Trophoblast cell (in vitro differentiated cells and primary cell): ENCODE data around the gene SH3BP4.

Source experiments
- DNase-seq, 2 donors: peaks; one replicate each; pipeline ENCODE4 v3.0.0-alpha.2; 2016
- H2AFZ ChIP-seq: 2 replicates; pipeline ENCODE4 v1.6.1; 2013; ENCODE audit warnings: low read length, moderate library complexity, mild to moderate bottlenecking; ENCODE audit not compliant: insufficient read depth, poor library complexity
- H2AK5ac ChIP-seq: 2 replicates; pipeline ENCODE4 v1.6.1; 2013; ENCODE audit warnings: mild to moderate bottlenecking, low read length
- H2BK120ac ChIP-seq: 2 replicates; pipeline ENCODE4 v1.6.1; 2013; ENCODE audit warnings: low read length, mild to moderate bottlenecking, moderate library complexity; ENCODE audit not compliant: insufficient read depth, poor library complexity
- H2BK12ac ChIP-seq: 2 replicates; pipeline ENCODE4 v1.6.1; 2013; ENCODE audit warnings: mild to moderate bottlenecking, low read length, moderate library complexity
- H2BK5ac ChIP-seq: 2 replicates; pipeline ENCODE4 v1.6.1; 2013; ENCODE audit warnings: low read length, low read depth, moderate library complexity, mild to moderate bottlenecking; ENCODE audit not compliant: poor library complexity
- H3K14ac ChIP-seq: 2 replicates; pipeline ENCODE4 v1.6.1; 2013; ENCODE audit warnings: mild to moderate bottlenecking, low read length
- H3K18ac ChIP-seq: 2 replicates; pipeline ENCODE4 v1.6.1; 2013; ENCODE audit warnings: mild to moderate bottlenecking, low read length
- H3K23ac ChIP-seq: 2 replicates; pipeline ENCODE4 v1.6.1; 2013; ENCODE audit warnings: low read length
- H3K27ac ChIP-seq: 2 replicates; pipeline ENCODE4 v1.5.1; 2013; ENCODE audit warnings: low read depth, mild to moderate bottlenecking, inconsistent platforms, low read length, moderate library complexity
- H3K27me3 ChIP-seq: 2 replicates; pipeline ENCODE4 v1.6.1; 2013; ENCODE audit warnings: inconsistent platforms, mild to moderate bottlenecking, low read length, moderate library complexity; ENCODE audit not compliant: insufficient read depth
- H3K36me3 ChIP-seq, 2 experiments: 1 replicate in 1 of 2; 2 replicates in 1 of 2; pipeline ENCODE4 v1.6.1; 2013; ENCODE audit warnings: low read length in 2 of 2, mild to moderate bottlenecking in 2 of 2, moderate library complexity in 1 of 2; ENCODE audit not compliant: insufficient read depth in 2 of 2, control insufficient read depth in 1 of 2
- H3K4ac ChIP-seq: 2 replicates; pipeline ENCODE4 v1.6.1; 2013; ENCODE audit warnings: low read depth, mild to moderate bottlenecking, low read length, moderate library complexity
- H3K4me1 ChIP-seq, 2 experiments: 1 replicate in 1 of 2; 2 replicates in 1 of 2; pipeline ENCODE4 v1.6.1; 2013; ENCODE audit warnings: low read length in 2 of 2, mild to moderate bottlenecking in 2 of 2, moderate library complexity in 1 of 2; ENCODE audit not compliant: insufficient read depth in 2 of 2, control insufficient read depth in 1 of 2
- H3K4me2 ChIP-seq: 2 replicates; pipeline ENCODE4 v1.6.1; 2013; ENCODE audit warnings: inconsistent platforms, mild to moderate bottlenecking, low read length, moderate library complexity
- H3K4me3 ChIP-seq: 2 replicates; pipeline ENCODE4 v1.5.1; 2013; ENCODE audit warnings: mild to moderate bottlenecking, low read depth, low read length, inconsistent platforms
- H3K79me1 ChIP-seq: one replicate; pipeline ENCODE4 v1.6.1; 2013; ENCODE audit warnings: low read length
- H3K79me2 ChIP-seq: 2 replicates; pipeline ENCODE4 v1.6.1; 2013; ENCODE audit warnings: low read length, mild to moderate bottlenecking; ENCODE audit not compliant: control insufficient read depth, insufficient read depth, poor library complexity
- H3K9ac ChIP-seq: 2 replicates; pipeline ENCODE4 v1.6.1; 2013; ENCODE audit warnings: mild to moderate bottlenecking, low read length
- H3K9me3 ChIP-seq: 2 replicates; pipeline ENCODE4 v1.6.1; 2013; ENCODE audit warnings: low read depth, mild to moderate bottlenecking, control low read depth, inconsistent platforms, low read length; ENCODE audit not compliant: insufficient read depth
- H4K12ac ChIP-seq: 2 replicates; pipeline ENCODE4 v1.6.1; 2013; ENCODE audit warnings: low read depth, mild to moderate bottlenecking, low read length, moderate library complexity
- H4K8ac ChIP-seq: 2 replicates; pipeline ENCODE4 v1.6.1; 2013; ENCODE audit warnings: low read depth, mild to moderate bottlenecking, low read length, moderate library complexity
- H4K91ac ChIP-seq: one replicate; pipeline ENCODE4 v1.6.1; 2013; ENCODE audit warnings: low read depth, mild to moderate bottlenecking, low read length, moderate library complexity
- WGBS: extraction: QIAGEN DNeasy Blood & Tissue Kit; methylation state at CpG from one replicate; pipeline ENCODE4 v1.1.7; 2013; ENCODE audit warnings: missing lambda C conversion rate; ENCODE audit not compliant: insufficient read length, insufficient coverage; ENCODE audit errors: extremely low coverage; 5-methylcytosine and 5-hydroxymethylcytosine counted together

Gene SH3BP4

GRCh38 chr2:235059161-235059560 lies 107.3 kb downstream of the SH3BP4 start:
- Histone ChIP-seq H3K14ac (no peak overlapping the region), H2BK5ac (no peak overlapping the region), H2BK120ac (no peak overlapping the region), H3K79me1 (no peaks in the 10 kb centered on the region), H3K9ac (no peak overlapping the region), H3K27me3 (no peaks in the 10 kb centered on the region), H3K27ac (no peak overlapping the region), H2BK12ac (no peak overlapping the region), H3K4ac (no peak overlapping the region), H3K36me3 (peaks cover 7 to 19% of the 10 kb centered on the region in 2 experiments), H3K4me2 (no peak overlapping the region), H2AFZ (no peak overlapping the region), H3K79me2 (no peaks in the 10 kb centered on the region), H3K4me3 (no peak overlapping the region), H4K91ac (no peak overlapping the region), H3K23ac (no peak overlapping the region), H4K8ac (no peak overlapping the region), H3K18ac (no peak overlapping the region), H2AK5ac (no peak overlapping the region), H3K4me1 (no peaks in the 10 kb centered on the region), H3K9me3 (no peaks in the 10 kb centered on the region), H4K12ac (no peak overlapping the region)
- no CpG with 5 or more reads among the region's 1 CpG for WGBS
- DNase-seq: no peak

- Histone ChIP-seq H3K18ac (no peak overlapping the region), H3K4me3 (no peak overlapping the region), H3K4ac (no peak overlapping the region), H4K91ac (no peak overlapping the region), H3K27me3 (no peaks in the 10 kb centered on the region), H3K79me1 (no peaks in the 10 kb centered on the region), H2BK5ac (no peak overlapping the region), H4K8ac (no peak overlapping the region), H3K36me3 (peaks cover 0 to under 1% of the 10 kb centered on the region in 2 experiments), H3K4me2 (no peak overlapping the region), H4K12ac (no peak overlapping the region), H3K27ac (no peak overlapping the region), H2BK120ac (no peak overlapping the region), H2AK5ac (no peak overlapping the region), H3K4me1 (no peaks in the 10 kb centered on the region), H3K9me3 (no peaks in the 10 kb centered on the region), H2BK12ac (no peak overlapping the region), H2AFZ (no peak overlapping the region), H3K79me2 (no peaks in the 10 kb centered on the region), H3K9ac (no peak overlapping the region), H3K14ac (no peak overlapping the region), H3K23ac (no peak overlapping the region)
- no CpG with 5 or more reads among the region's 10 CpGs for WGBS
- no peak for DNase-seq
Measured at GRCh38 chr2:235061656-235062055, 109.8 kb downstream of the SH3BP4 start.

GRCh38 chr2:235063471-235063961 lies 111.7 kb downstream of the SH3BP4 start:
- no peak overlapping the region for H2BK5ac ChIP-seq
- H2BK12ac ChIP-seq: no peak overlapping the region
- no peak overlapping the region for H2BK120ac ChIP-seq
- no peak overlapping the region for H4K91ac ChIP-seq
- no peak overlapping the region for H3K9ac ChIP-seq
- H3K4me2 ChIP-seq: no peak overlapping the region
- H3K4me3 ChIP-seq: no peak overlapping the region
- H3K23ac ChIP-seq: no peak overlapping the region
- no peak overlapping the region for H3K14ac ChIP-seq
- H3K36me3 ChIP-seq: no peaks in the 10 kb centered on the region
- no peak for DNase-seq
- no peak overlapping the region for H2AK5ac ChIP-seq
- no peak overlapping the region for H4K8ac ChIP-seq
- no peak overlapping the region for H4K12ac ChIP-seq
- H3K27ac ChIP-seq: no peak overlapping the region
- no peaks in the 10 kb centered on the region for H3K79me2 ChIP-seq
- H3K9me3 ChIP-seq: no peaks in the 10 kb centered on the region
- no CpG with 5 or more reads among the region's 17 CpGs for WGBS
- no peaks in the 10 kb centered on the region for H3K4me1 ChIP-seq
- no peak overlapping the region for H3K4ac ChIP-seq
- H3K27me3 ChIP-seq: no peaks in the 10 kb centered on the region
- no peak overlapping the region for H3K18ac ChIP-seq
- no peak overlapping the region for H2AFZ ChIP-seq
- H3K79me1 ChIP-seq: no peaks in the 10 kb centered on the region

- no peaks in the 10 kb centered on the region for H3K79me1 ChIP-seq
- H3K4me1 ChIP-seq: no peaks in the 10 kb centered on the region
- no peak overlapping the region for H3K27ac ChIP-seq
- H2AK5ac ChIP-seq: no peak overlapping the region
- no peak overlapping the region for H3K4me3 ChIP-seq
- H3K79me2 ChIP-seq: no peaks in the 10 kb centered on the region
- H3K9me3 ChIP-seq: no peaks in the 10 kb centered on the region
- H2BK12ac ChIP-seq: no peak overlapping the region
- H3K18ac ChIP-seq: no peak overlapping the region
- H3K4ac ChIP-seq: no peak overlapping the region
- H4K12ac ChIP-seq: no peak overlapping the region
- H2AFZ ChIP-seq: no peak overlapping the region
- H2BK5ac ChIP-seq: no peak overlapping the region
- no peak overlapping the region for H3K9ac ChIP-seq
- no CpG with 5 or more reads among the region's 7 CpGs for WGBS
- H4K91ac ChIP-seq: no peak overlapping the region
- H4K8ac ChIP-seq: no peak overlapping the region
- no peak for DNase-seq
- no peaks in the 10 kb centered on the region for H3K36me3 ChIP-seq
- H2BK120ac ChIP-seq: no peak overlapping the region
- no peak overlapping the region for H3K4me2 ChIP-seq
- no peaks in the 10 kb centered on the region for H3K27me3 ChIP-seq
- no peak overlapping the region for H3K23ac ChIP-seq
- no peak overlapping the region for H3K14ac ChIP-seq
Measured at GRCh38 chr2:235064976-235065375, 113.2 kb downstream of the SH3BP4 start.
